ENCODE results near the gene SUSD4.

SUSD4 gene

GRCh38 chr1:223207293-223208066 lies 156.5 kb downstream of the SUSD4 start:
- DNase-seq = no peak

DNA sequence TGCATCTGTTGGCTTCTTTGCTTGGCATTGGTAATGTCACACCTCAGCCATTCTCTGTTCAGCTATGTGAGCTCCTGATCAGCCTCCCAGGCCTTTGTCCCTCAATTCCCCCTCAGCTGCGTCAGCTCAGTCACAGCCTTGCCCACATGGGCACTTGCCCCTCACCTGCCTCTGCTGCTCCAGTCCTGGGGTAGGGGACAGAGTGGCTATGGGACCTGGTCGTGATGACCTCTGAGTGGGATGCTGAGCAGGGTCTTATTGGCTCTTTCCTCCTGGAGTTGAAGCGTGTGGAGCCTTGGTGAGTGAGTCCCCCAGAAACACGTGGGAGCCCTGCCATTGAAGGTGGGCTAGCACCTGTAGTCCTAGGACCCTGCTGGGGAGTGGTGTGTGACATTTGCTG lies 159.6 kb downstream of the SUSD4 start:
- no peak for DNase-seq

GRCh38 chr1:223203694-223204093 lies 160.3 kb downstream of the SUSD4 start:
- no peak for DNase-seq

- DNase-seq = no peak
Measured at GRCh38 chr1:223203034-223203408, 161.0 kb downstream of the SUSD4 start.

DNA sequence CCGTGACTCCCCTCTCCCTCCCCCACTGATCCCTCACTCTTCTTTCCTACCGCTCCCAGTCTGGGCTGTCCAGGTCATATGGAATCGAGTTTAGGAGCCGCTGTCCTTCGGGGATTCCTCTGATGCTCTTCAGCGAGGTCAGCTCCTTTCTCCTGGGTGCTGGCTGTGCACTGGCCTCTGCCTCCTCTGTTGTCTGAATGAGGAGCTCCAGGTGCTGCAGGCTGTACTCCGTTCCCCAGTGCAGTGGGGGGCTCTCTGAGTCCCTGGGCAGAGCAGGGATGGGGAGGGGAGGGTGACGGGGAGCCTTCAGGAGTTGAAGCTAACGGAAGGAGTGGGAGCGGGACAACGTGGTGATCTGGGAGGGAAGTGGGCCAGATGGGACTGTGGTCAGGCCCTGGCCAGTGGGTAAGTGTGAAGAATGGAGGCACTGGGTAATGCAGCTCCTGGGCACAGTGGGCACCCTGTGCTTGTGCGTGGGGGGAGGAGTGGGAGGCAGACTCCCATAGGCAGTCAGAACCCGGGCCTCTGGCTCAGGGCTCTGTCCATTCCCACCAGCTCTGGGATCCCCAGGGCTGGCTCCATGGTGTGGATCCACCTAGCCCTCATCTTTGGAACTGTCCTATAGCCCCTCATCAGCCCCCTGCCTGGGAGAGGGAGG lies 161.5 kb downstream of the SUSD4 start:
- no peak for DNase-seq

- no peak for DNase-seq
Measured at GRCh38 chr1:223201967-223202366, 162.0 kb downstream of the SUSD4 start.

DNA sequence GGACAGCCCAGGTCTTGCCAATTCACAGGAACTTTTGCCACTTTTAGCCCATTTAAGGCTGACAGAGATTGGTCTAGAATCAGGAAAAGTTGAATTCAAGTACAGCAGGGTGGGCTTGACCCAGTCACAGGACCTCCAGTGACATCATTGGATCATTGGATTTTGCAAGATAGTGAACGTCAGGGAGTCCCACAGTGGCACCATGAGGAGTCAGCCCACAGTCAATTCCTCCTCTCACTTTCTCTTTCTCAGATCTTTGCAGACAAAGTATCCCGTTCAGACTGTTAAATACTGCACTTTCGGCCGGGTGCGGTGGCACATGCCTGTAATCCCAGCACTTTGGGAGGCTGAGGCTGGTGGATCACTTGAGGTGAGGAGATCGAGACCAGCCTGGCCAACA lies 163.1 kb downstream of the SUSD4 start:
- DNase-seq = no peak

- DNase-seq = no peak
Measured at GRCh38 chr1:223199094-223199647, 164.8 kb downstream of the SUSD4 start.

DNA sequence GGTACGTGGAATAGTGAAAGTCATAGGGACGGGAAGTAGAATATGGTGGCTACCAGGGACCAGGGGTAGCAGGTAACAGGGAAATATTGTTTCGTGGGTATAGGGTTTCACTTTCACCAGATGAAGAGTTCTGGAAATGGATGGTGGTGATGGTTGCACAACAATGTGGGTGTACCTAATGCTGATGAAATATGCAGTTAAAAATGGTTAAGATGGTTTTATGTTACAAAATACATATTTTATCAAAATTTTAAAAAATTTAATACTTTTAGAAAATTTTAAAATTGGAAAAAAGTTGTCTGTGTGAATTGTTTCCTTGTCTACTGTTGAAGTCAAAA lies 165.4 kb downstream of the SUSD4 start:
- no peak for DNase-seq

- DNase-seq = no peak
Measured at GRCh38 chr1:223197923-223198627, 165.9 kb downstream of the SUSD4 start.

GRCh38 chr1:223189903-223190724 lies 173.9 kb downstream of the SUSD4 start:
- peak; percentile 14 for DNase-seq

DNA sequence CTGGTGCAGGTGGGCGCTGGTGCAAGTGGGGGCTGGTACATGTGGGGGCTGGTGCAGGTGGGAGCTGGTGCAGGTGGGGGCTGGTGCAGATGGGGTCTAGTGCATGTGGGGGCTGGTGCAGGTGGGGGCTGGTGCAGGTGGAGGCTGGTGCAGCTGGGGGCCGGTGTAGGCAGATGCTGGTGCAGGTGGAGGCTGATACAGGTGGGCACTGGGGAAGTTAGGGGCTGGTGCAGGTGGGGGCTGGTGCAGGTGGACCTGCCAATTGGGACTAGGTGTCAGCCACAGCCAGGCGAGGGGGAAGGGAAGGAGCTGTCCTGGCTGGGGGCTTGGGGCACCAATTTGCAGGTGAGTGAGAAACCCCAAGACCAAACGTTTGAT lies 174.5 kb downstream of the SUSD4 start:
- no peak for DNase-seq

- no peak for DNase-seq
Measured at GRCh38 chr1:223188618-223189356, 175.2 kb downstream of the SUSD4 start.

DNA sequence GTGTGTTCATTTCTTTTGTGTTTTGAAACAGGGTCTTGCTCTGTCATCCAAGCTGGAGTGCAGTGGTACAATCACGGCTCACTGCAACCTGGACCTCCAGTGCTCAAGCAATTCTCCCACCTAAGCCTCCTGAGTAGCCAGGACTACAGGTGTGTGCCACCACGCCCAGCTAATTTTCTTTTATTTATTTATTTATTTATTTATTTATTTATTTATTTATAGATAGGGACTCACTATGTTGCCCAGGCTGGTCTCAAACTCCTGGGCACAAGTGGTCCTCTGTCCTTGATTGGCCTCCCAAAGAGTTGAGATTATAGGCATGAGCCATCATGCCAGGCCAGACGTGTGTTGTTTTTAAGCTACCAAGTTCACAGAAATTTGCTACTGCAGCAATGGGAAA lies 177.2 kb downstream of the SUSD4 start:
- DNase-seq = no peak

- no peak for DNase-seq
Measured at GRCh38 chr1:223183268-223183862, 180.6 kb downstream of the SUSD4 start.

DNA sequence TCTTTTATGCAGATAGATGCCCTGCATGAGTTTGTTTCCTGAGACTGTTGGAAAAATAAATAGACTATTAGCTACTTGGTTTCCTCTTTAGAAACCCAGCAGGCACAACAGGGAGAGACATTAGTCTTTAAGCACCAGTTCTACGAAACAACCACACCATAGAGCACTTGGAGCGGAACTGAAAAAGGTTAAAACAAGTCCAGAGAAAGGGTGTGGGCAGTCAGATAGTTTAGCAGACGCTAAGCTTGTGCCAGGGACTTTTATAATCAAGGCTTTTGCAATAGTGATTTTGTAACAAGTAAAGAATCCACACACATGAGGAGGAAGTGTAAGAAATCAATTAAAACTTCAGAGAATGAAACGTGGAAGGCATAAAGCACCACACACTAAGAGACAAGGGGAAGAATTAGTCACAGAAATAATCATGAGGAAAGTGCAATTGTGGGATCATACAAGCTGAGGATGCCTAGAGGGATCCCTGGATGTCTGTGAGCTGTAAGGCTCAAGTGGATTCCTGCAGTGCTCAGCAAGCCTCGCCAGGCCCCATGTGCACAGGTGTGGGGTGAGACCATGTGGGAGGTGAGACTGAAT lies 183.2 kb downstream of the SUSD4 start:
- DNase-seq = peak; percentile 18

DNA sequence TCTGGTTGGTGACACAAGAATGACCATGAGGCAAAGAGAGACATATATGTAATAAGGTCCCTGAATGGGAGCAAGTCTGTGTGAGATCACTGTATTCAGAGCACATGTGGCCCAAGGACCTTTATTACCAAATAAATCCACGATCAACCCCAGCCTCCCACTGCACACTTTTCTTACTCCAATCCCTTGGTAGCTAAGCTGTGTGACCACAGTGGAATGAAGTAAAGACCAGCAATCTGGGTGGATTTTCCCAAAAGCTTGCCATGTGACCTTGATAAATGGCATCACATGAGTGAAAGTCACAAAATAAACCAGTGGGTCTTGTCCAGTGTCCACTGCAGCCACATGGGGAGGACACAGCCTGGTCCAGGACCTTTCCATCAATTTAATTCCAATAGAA lies 184.2 kb downstream of the SUSD4 start:
- DNase-seq = no peak

GRCh38 chr1:223179280-223179679 lies 184.7 kb downstream of the SUSD4 start:
- no peak for DNase-seq

DNA sequence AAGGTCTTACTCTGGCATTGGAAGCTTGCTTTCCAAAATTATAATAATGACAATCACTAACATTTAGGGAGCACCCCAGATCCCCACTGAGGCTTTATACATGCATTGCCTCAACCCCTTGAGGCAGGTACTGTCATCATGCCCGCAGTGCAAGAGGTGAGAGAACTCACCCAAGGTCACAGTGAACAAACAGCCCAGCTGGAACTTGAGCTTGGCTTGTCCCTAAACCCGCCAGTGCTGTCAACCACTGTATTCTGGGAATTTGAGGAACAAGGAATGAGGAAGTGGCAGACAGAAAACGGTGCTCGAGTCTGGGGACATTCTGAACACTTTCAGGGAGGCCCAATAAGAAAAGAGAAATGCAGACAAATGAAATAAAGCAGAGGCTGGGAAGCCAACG lies 186.3 kb downstream of the SUSD4 start:
- peak; percentile 37 for DNase-seq

GRCh38 chr1:223176437-223176836 lies 187.5 kb downstream of the SUSD4 start:
- no peak for DNase-seq

DNA sequence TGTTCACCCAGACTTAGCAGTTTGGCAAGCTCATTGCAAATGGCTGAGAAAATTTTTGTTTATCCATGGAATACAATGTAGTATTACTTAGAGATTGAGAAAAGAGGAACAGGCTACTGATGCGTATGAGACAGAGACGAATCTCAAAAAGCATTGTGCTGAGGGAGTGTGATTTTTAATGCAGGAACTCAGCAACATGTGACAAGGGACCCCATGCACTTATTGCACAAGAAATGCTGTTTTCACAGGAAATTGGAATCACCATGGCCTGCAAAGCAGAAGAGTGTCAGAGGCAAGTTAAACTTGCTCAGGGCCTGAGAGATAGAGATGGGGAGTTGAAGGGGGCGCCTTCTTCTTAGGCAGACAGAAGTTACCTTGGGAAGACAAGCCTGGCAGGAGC lies 188.3 kb downstream of the SUSD4 start:
- peak; percentile 37 for DNase-seq

Measured in CD4-positive, alpha-beta T cell treated with Interferon gamma for 1 hour (primary cell).